K562 (cell line): ENCODE results near the gene NKG7. TPM values are rescaled to one million over a fixed set of nuclear protein-coding genes. Genes with fewer than 3 reads are reported as not detected.

Source experiments
- ATF6 ChIP-seq: sonication (generic); formaldehyde crosslinking; IDR thresholded peaks from 2 replicates; pipeline ENCODE4 v1.4.0; 2020; ENCODE audit warnings: mild to moderate bottlenecking, missing genetic modification reagents
- CHD2 ChIP-seq: IDR thresholded peaks from 2 replicates; pipeline ENCODE4 v1.6.1; 2011; ENCODE audit warnings: low read depth, low read length
- CUX1 ChIP-seq: fragments of 200-800 bp; sonication (Bioruptor generic); IDR thresholded peaks from 2 replicates; pipeline ENCODE4 v1.6.1; 2016; ENCODE audit warnings: missing genetic modification characterization, missing compliant biosample characterization
- GATAD2A ChIP-seq: fragments of 450-650 bp; IDR thresholded peaks from 2 replicates; pipeline ENCODE4 v1.6.1; 2017
- HSF4 ChIP-seq: fragments of 250-450 bp; sonication (Bioruptor Pico); IDR thresholded peaks from 2 replicates; pipeline ENCODE4 v2.1.2; 2022; ENCODE audit warnings: mild to moderate bottlenecking, moderate library complexity, borderline replicate concordance
- KDM5B ChIP-seq: fragments of 200-600 bp; sonication (generic); IDR thresholded peaks from 2 replicates; pipeline ENCODE4 v1.6.1; 2012; ENCODE audit warnings: low read depth, mild to moderate bottlenecking, moderate library complexity, low read length, control low read depth, inconsistent platforms; ENCODE audit not compliant: insufficient replicate concordance
- MYNN ChIP-seq, 2 experiments: sonication (generic); formaldehyde crosslinking in 1 of 2; IDR thresholded peaks; 2 replicates each; pipeline versions ENCODE4 v1.5.0 to v1.6.1; 2016 to 2020; ENCODE audit warnings: antibody characterized with exemption in 1 of 2, missing genetic modification reagents in 1 of 2
- NONO ChIP-seq, 2 experiments: fragments of 200-400 bp in 1 of 2; fragments of 450-650 bp in 1 of 2; formaldehyde crosslinking in 1 of 2; IDR thresholded peaks; 2 replicates each; pipeline ENCODE4 v1.6.1; 2017; ENCODE audit warnings: low read depth in 2 of 2, mild to moderate bottlenecking in 2 of 2, moderate library complexity in 2 of 2, low read length in 1 of 2
- POLR2AphosphoS2 ChIP-seq: IDR thresholded peaks from 2 replicates; pipeline ENCODE4 v1.6.1; 2012; ENCODE audit warnings: low read length, improper control_type of control experiment
- POLR2G ChIP-seq: fragments of 200-400 bp; formaldehyde crosslinking; IDR thresholded peaks from 2 replicates; pipeline ENCODE4 v1.6.1; 2017; ENCODE audit warnings: low read depth, mild to moderate bottlenecking, antibody characterized with exemption, low read length, moderate library complexity
- PYGO2 ChIP-seq: fragments of 450-650 bp; IDR thresholded peaks from 2 replicates; pipeline ENCODE4 v1.6.1; 2016; ENCODE audit warnings: mild to moderate bottlenecking, missing genetic modification characterization, moderate library complexity, missing compliant biosample characterization
- RBFOX2 ChIP-seq: fragments of 200-400 bp; formaldehyde crosslinking; IDR thresholded peaks from 2 replicates; pipeline ENCODE4 v1.6.1; 2017; ENCODE audit warnings: low read depth, mild to moderate bottlenecking, low read length, moderate library complexity
- SMARCC2 ChIP-seq: fragments of 450-650 bp; IDR thresholded peaks from 2 replicates; pipeline ENCODE4 v1.6.1; 2017; ENCODE audit warnings: antibody characterized with exemption, moderate library complexity, mild to moderate bottlenecking, low read depth
- STAT5B ChIP-seq: fragments of 250-450 bp; sonication (Bioruptor Pico); IDR thresholded peaks from 2 replicates; pipeline ENCODE4 v1.8.0; 2021; ENCODE audit warnings: mild to moderate bottlenecking, inconsistent platforms
- U2AF2 ChIP-seq: fragments of 200-400 bp; formaldehyde crosslinking; optimal IDR thresholded peaks from 2 replicates; pipeline ENCODE3; 2017; ENCODE audit warnings: low read depth, mild to moderate bottlenecking, low read length
- ZNF121 ChIP-seq: sonication (generic); formaldehyde crosslinking; conservative IDR thresholded peaks from 2 replicates; pipeline ENCODE4 v1.8.0; 2022; ENCODE audit warnings: missing genetic modification reagents
- ZNF561 ChIP-seq: fragments of 450-650 bp; formaldehyde crosslinking; conservative IDR thresholded peaks from 2 replicates; pipeline ENCODE4 v1.4.0; 2020; ENCODE audit warnings: mild to moderate bottlenecking, moderate library complexity
- polyA plus RNA-seq, 8 experiments: library from polyadenylated mRNA; depleted of rRNA in 4 of 8; stranded (reverse) in 5 of 8; unstranded in 3 of 8; fragments of >200 nt; fragmentation: Nextera tagmentation in 2 of 8; fragmentation: Illumina TruSeq in 1 of 8; extraction: Ambion mirVana in 2 of 8; extraction: Trizol in 1 of 8; gene quantifications; 2 replicates each; pipeline versions ENCODE4 v1.2.1 to v1.2.3, GENCODE V29; 2011 to 2014; ENCODE audit warnings: inconsistent platforms in 1 of 8, missing spikeins in 1 of 8
- total RNA-seq, 7 experiments: library from RNA; depleted of rRNA in 6 of 7; stranded (reverse); fragments of >200 nt in 6 of 7; fragmentation: Illumina TruSeq in 2 of 7; extraction: Trizol in 2 of 7; gene quantifications; 2 replicates each; pipeline versions ENCODE4 v1.2.1 to v1.2.3, GENCODE V29; 2011 to 2021; ENCODE audit warnings: low replicate concordance in 1 of 7

NKG7 gene
- total and polyA plus RNA-seq, 9 of the 15 experiments (the other 6 are each of a cell fraction or from before 2014, with no cell fraction given): 0.30 to 0.70 (median 0.51) TPM; not detected in 2

- TF ChIP-seq RBFOX2 (peak; percentile 80), ZNF121 (CRISPR knock-in tag) (no peak), GATAD2A (no peak), HSF4 (no peak), POLR2AphosphoS2 (no peak), CHD2 (peak; percentile 74), STAT5B (CRISPR knock-in tag) (no peak), KDM5B (peak; percentile 85), SMARCC2 (no peak), ZNF561 (CRISPR knock-in tag) (no peak), MYNN (IDR thresholded peaks at IDR 0.05) (0 out of 2 replicates have a peak, but pooled peaks have one; percentile 30), MYNN (CRISPR knock-in tag; IDR thresholded peaks at IDR 0.05) (no peak), U2AF2 (no peak), ATF6 (peak; percentile 68; the same call in 1 of the 2 replicates), POLR2G (peak; percentile 74), CUX1 (no peak), NONO (IDR thresholded peaks at IDR 0.05; ENCODE audit: low read depth in 2 of 2, low read length in 1 of 2) (no peak), PYGO2 (tag) (no peak)
Measured at GRCh38 chr19:51366389-51367254, 5.8 kb downstream of the NKG7 start (continued).
